Effector memory CD8-positive, alpha-beta T cell (primary cell): ENCODE measurements around the gene TFB1M.
A peak's percentile ranks its signal among the peaks of the same experiment; 100 is the strongest.
"Not testable (repeated sequence)": the region's sequence is repeated elsewhere in the genome, so short reads cannot be mapped to it uniquely, and the experiment has no call there.

ENCODE experiments used
- ATAC-seq: fragments of 150-1000 bp; cut with Tn5 transposase; replicated peaks from 2 replicates; pipeline ENCODE4 v1.10.0; 2021; ENCODE audit warnings: mild to moderate bottlenecking, moderate library complexity
- DNase-seq, 3 experiments: peaks; one replicate each; pipeline ENCODE4 v3.0.0; 2021
- H3K27ac Mint-ChIP-seq, 2 donors: one replicate each; pipeline ENCODE4 v1.8.0; 2022; ENCODE audit warnings: mild to moderate bottlenecking in 2 of 2, mixed read lengths in 2 of 2, moderate library complexity in 2 of 2
- H3K27me3 Mint-ChIP-seq, 2 donors: one replicate each; pipeline ENCODE4 v1.8.0; 2022; ENCODE audit warnings: mixed read lengths in 2 of 2
- H3K36me3 Mint-ChIP-seq: one replicate; pipeline ENCODE4 v1.8.0; 2022; ENCODE audit warnings: mild to moderate bottlenecking, moderate library complexity, mixed read lengths; ENCODE audit not compliant: insufficient read depth
- H3K4me1 Mint-ChIP-seq, 2 donors: one replicate each; pipeline ENCODE4 v1.8.0; 2022; ENCODE audit warnings: low read depth in 2 of 2, mixed read lengths in 2 of 2
- H3K4me3 Mint-ChIP-seq, 2 donors: one replicate each; pipeline ENCODE4 v1.8.0; 2022; ENCODE audit warnings: mild to moderate bottlenecking in 2 of 2, mixed read lengths in 2 of 2, moderate library complexity in 2 of 2
- H3K9me3 Mint-ChIP-seq, 2 donors: one replicate each; pipeline ENCODE4 v1.8.0; 2022; ENCODE audit warnings: mixed read lengths in 2 of 2

TFB1M gene

DNA sequence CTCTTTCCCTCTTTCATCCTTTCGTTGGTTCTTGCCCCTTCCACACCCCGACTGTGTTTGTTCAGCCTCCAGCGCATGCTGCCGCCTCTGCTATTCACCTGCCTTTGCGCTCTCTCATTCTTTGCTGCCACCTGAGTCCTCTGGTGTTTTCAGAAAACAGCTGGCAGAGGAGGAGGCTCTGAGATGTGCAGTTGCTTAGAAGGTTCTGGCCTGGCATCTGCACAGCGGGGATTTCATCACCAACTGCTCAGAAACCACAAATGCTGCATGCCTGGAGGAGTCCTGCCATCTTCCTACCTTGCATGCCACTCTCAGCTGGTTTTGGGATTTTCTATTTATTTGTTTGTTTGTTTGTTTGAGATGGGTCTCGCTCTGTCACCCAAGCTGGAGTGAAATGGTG is 89.7 kb downstream of the TFB1M start:
- H3K27me3 Mint-ChIP-seq, result peaks cover 0 to 28% of the 10 kb centered on the region in 2 donors
- ATAC-seq (no peak), DNase-seq (no peak)
- H3K27ac Mint-ChIP-seq, result peak overlapping the region; percentile 63 to 97
- H3K9me3 Mint-ChIP-seq, result no peaks in the 10 kb centered on the region
- H3K4me1 Mint-ChIP-seq, result peaks cover 12 to 14% of the 10 kb centered on the region in 2 donors
- H3K4me3 Mint-ChIP-seq, result peak overlapping the region in 1 of 2 donors; percentile 71
- peaks cover 6% of the 10 kb centered on the region for H3K36me3 Mint-ChIP-seq

DNA sequence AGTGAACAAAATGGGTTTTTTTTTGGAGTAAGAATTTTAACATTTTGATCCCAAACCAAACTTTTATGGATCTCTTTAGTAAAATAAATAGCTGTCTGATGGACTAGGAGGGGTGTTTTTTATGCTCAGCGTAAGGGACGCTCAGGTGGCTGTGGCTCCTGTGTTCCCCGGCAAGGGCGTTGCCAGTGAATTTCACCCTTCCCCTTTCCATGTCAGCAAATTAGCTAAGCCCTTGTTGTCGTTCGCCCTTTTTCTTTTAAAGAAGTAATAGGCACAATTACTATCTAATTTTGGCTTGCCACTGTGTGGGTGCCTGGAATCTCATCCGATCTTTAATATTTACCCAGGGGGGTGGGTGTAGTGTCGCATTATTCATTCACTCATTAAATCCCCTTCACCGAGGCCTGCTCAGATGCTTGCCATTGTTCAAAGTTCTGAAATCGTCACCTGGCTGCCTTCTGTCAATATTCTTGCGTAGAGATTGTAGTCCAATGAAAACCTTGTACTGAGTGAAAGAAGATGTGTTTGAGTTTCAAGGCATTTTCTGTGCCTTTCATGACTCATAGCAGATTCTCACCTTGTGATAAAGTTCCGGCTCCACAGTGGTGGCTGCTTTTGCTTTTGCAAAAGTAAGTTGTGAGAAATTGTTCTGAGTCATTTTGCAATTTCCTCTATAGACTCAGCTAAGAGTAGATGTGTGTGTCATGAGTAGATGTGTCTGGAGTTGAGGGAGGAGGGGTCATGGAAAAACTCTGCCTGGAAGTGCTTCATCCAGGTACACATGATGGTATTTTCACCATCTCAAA is 90.4 kb downstream of the TFB1M start:
- ATAC-seq (peak; percentile 95), DNase-seq (peak; percentile 11 to 27 (median 16))
- H3K4me3 Mint-ChIP-seq, result peak overlapping the region; percentile 26 to 71
- peaks cover 6% of the 10 kb centered on the region for H3K36me3 Mint-ChIP-seq
- H3K27me3 Mint-ChIP-seq, result peaks cover 0 to 29% of the 10 kb centered on the region in 2 donors
- H3K4me1 Mint-ChIP-seq, result peaks cover 13 to 14% of the 10 kb centered on the region in 2 donors
- H3K27ac Mint-ChIP-seq, result peak overlapping the region; percentile 63 to 97
- no peaks in the 10 kb centered on the region for H3K9me3 Mint-ChIP-seq

DNA sequence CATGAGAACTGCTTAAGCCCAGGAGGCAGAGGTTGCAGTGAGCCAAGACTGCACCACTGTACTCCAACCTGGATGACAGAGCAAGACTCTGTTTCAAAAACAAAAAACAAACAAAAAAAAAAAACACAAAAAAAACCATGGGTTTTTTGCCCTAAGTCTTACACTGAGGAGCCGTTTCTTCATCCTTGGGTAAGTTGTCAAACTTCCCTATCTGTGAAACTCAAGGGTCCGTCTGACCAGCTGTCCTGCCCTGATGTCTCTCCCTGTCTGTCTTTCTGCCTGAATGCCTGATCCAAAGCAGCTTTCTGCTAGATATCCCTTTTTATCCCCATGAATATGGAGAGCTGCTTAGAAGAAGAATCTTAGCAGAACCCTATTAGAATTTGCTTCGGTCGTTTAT is 91.8 kb downstream of the TFB1M start:
- DNase-seq, result no peak
- H3K27me3 Mint-ChIP-seq, result peaks cover 0 to 25% of the 10 kb centered on the region in 2 donors
- no peaks in the 10 kb centered on the region for H3K9me3 Mint-ChIP-seq
- H3K4me1 Mint-ChIP-seq, result peaks cover 13 to 14% of the 10 kb centered on the region in 2 donors
- no peak overlapping the region for H3K27ac Mint-ChIP-seq
- H3K36me3 Mint-ChIP-seq, result peaks cover 6% of the 10 kb centered on the region
- no peak overlapping the region for H3K4me3 Mint-ChIP-seq
- ATAC-seq, result no peak

DNA sequence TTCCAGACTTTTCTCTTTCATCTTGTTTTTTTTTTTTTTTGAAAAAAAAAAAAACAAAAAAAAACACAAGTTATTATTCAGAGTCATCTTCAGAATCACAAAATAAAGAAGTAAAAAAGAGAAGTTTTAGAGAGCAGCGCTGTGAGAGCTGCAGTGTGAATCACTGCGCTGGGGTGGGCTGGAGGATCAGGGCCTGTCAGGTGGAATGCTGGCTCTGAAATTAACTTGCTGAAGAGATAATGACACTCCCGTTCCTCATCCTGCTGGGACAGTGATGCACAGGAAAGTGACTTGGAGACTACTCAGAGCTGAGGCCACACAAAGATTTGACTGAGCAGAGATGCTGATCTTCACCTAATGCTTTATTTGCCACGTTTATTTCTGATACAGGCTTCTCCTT is 93.2 kb downstream of the TFB1M start:
- Mint-ChIP-seq H3K4me1 (peaks cover 13 to 14% of the 10 kb centered on the region in 2 donors), H3K4me3 (no peak overlapping the region), H3K36me3 (peaks cover 6% of the 10 kb centered on the region), H3K27me3 (peaks cover 7 to 29% of the 10 kb centered on the region in 2 donors), H3K27ac (peak overlapping the region in 1 of 2 donors; percentile 49), H3K9me3 (no peaks in the 10 kb centered on the region)
- DNase-seq (no peak), ATAC-seq (no peak)

DNA sequence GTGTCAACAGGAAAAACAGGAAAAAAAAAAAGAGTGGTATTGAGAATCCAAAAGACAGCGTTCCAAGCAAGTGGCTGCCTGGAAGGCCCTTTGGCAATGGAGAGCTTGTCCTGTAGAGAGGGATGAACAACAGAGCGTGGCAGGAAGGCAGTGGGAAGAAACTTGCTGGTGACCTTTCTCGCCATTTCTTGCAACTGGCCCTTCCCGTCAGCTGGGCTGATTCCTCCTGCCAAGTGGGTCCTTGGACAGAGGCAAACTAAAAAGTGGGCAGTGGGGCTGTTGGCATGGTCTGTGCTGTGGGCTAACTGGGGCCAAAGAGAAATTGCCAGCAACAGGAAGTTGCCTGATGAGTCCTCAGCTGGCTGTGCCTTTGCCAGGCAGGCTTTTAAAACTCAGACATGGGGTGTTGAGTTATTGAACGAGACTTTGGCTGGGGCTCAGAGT is 94.4 kb downstream of the TFB1M start:
- ATAC-seq, result no peak
- no peak for DNase-seq
- peaks cover 6% of the 10 kb centered on the region for H3K36me3 Mint-ChIP-seq
- H3K9me3 Mint-ChIP-seq, result no peaks in the 10 kb centered on the region
- H3K4me1 Mint-ChIP-seq, result peaks cover 13% of the 10 kb centered on the region in 2 donors
- peaks cover 7 to 29% of the 10 kb centered on the region in 2 donors for H3K27me3 Mint-ChIP-seq
- H3K4me3 Mint-ChIP-seq, result no peak overlapping the region
- no peak overlapping the region for H3K27ac Mint-ChIP-seq

DNA sequence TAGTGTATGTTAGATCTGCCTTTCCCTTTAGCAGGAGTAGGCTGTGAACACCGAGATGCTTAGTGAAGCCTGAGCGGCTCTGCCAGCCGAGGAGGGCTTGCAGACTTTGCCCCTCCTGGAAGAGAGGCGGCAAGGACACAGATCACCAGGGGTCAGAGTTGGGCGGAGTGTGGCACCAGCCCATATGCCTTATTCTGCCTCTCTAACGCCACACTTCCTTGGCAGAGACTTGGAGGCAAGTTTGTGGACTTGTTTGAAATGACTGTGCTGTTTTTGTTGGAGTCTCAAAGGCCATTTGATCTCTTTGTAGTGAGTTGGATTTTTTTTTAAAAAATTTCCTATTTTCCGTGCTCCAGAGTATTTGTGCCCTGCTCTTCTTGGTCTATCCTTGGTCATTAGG is 95.0 kb downstream of the TFB1M start:
- H3K27ac Mint-ChIP-seq, result no peak overlapping the region
- H3K9me3 Mint-ChIP-seq, result no peaks in the 10 kb centered on the region
- ATAC-seq (no peak), DNase-seq (no peak)
- peaks cover 7% of the 10 kb centered on the region in 2 donors for H3K4me1 Mint-ChIP-seq
- peaks cover 7 to 29% of the 10 kb centered on the region in 2 donors for H3K27me3 Mint-ChIP-seq
- H3K4me3 Mint-ChIP-seq, result no peak overlapping the region
- peaks cover 6% of the 10 kb centered on the region for H3K36me3 Mint-ChIP-seq

DNA sequence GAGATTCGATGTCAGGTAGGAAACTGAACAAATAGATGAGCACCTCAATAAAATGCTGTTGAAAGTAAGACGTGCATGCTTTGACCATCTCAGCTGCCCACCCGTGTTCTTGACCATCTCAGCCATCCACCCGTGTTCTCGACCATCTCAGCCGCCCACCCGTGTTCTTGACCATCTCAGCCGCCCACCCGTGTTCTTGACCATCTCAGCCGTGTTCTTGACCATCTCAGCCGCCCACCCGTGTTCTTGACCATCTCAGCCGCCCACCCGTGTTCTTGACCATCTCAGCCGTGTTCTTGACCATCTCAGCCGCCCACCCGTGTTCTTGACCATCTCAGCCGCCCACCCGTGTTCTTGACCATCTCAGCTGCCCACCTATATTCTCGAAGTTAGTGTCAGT is 95.6 kb downstream of the TFB1M start:
- not testable (repeated sequence) for H3K36me3 Mint-ChIP-seq, H3K4me1 Mint-ChIP-seq, ATAC-seq, DNase-seq, H3K4me3 Mint-ChIP-seq, H3K9me3 Mint-ChIP-seq, H3K27ac Mint-ChIP-seq
- H3K27me3 Mint-ChIP-seq, result peaks cover 7 to 29% of the 10 kb centered on the region in 2 donors

DNA sequence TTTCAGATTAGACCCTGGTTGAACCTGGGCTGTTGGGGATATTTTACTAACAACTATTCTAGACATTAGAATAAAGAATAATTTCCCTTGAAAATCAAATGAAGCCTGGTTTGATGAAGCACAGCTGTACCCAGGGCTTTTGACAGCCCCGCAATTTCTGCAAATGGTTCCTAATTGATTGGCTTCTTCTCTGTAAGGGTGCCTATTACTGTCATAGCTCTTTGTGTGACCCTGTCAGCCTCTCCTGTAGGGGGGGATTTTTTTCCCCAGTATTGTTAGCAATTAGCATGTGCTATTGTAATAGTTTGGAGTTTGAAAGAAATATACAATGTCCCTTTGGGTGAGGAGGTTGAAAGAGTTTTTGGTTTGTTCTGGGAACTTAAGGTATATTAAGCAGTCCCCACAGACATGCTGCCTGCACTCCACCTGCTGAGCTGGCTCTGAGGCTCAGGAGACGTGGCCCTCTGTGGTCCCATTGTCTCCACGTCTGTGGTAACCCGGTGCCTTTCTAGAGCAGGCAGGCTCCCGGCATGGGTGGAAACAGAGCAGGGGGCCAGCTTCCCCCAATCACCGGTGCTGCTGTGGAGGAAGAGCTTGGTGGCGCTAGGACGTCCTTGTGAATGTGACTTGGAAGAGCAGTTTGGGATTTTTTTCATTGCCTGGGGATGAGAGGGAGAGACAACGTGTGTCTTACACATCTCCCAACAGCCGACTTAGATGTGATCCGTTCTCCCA is 97.8 kb downstream of the TFB1M start:
- Mint-ChIP-seq H3K9me3 (no peaks in the 10 kb centered on the region), H3K36me3 (peaks cover 6% of the 10 kb centered on the region), H3K4me3 (no peak overlapping the region), H3K27ac (no peak overlapping the region), H3K27me3 (peaks cover 7 to 29% of the 10 kb centered on the region in 2 donors), H3K4me1 (peaks cover 0 to 2% of the 10 kb centered on the region in 2 donors)
- no peak for DNase-seq
- ATAC-seq, result no peak

DNA sequence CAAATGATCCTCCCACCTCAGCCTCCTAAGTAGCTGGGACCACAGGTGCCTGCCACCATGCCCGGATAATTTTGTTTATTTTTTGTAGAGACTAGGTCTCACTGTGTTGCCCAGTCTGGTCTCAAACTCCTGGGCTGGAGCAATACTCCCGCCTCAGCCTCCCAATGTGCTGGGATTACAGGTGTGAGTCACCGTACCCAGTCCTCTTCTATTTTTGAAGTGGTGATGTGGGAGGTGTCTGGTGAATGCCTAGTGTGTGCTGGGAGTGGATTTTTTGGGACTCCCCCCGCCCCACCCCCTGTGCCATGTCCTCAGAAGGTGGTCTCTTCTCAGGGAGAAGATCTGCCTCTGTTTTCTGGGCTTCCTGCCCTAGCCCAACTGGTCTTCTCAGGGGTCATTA is 98.4 kb downstream of the TFB1M start:
- H3K27ac Mint-ChIP-seq, result no peak overlapping the region
- H3K36me3 Mint-ChIP-seq, result peaks cover 5% of the 10 kb centered on the region
- H3K9me3 Mint-ChIP-seq, result no peaks in the 10 kb centered on the region
- H3K4me1 Mint-ChIP-seq, result peaks cover 0 to 2% of the 10 kb centered on the region in 2 donors
- no peak for DNase-seq
- H3K27me3 Mint-ChIP-seq, result peaks cover 7 to 29% of the 10 kb centered on the region in 2 donors
- no peak for ATAC-seq
- no peak overlapping the region for H3K4me3 Mint-ChIP-seq

DNA sequence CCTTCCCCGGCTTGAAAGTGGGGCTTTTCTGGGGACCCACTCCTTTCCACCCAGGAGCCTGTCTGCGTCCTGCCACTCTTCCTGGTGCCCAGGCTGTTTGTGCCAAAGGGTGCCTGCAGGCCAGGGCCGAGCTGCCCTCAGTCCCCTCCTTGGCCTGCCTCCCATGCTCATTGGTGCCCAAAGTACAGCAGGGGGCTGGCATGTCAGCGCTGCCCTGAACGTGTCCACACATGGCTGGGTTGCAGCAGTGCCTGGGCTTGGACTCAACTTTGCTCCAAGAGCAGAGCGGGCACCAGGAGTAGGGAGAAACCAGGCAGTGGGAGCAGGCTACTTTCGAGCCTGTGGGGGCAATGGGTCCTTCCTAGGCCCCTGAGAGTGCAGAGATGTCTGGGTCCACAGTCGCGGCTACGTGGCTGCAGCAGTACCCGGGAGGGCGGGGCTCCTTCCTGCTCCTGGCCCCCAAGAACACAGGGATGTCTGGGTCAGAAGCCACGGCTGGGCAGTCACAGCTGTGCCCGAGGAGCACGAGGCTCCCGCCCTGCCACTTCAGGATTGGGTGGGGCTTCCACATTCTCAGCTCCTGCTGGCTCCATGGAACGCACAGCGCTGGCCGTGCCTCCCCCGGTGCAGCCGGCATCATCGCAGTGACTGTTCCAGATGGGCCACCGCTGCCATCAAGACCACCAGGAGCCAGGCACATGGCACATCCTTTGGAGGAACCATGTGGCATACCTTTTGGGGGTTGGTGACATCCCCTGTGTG is 100.5 kb downstream of the TFB1M start:
- Mint-ChIP-seq H3K27ac (no peak overlapping the region), H3K36me3 (peaks cover 4% of the 10 kb centered on the region), H3K4me3 (no peak overlapping the region), H3K9me3 (no peaks in the 10 kb centered on the region), H3K4me1 (no peaks in the 10 kb centered on the region), H3K27me3 (peaks cover 7 to 12% of the 10 kb centered on the region in 2 donors)
- DNase-seq, result no peak
- ATAC-seq, result no peak

DNA sequence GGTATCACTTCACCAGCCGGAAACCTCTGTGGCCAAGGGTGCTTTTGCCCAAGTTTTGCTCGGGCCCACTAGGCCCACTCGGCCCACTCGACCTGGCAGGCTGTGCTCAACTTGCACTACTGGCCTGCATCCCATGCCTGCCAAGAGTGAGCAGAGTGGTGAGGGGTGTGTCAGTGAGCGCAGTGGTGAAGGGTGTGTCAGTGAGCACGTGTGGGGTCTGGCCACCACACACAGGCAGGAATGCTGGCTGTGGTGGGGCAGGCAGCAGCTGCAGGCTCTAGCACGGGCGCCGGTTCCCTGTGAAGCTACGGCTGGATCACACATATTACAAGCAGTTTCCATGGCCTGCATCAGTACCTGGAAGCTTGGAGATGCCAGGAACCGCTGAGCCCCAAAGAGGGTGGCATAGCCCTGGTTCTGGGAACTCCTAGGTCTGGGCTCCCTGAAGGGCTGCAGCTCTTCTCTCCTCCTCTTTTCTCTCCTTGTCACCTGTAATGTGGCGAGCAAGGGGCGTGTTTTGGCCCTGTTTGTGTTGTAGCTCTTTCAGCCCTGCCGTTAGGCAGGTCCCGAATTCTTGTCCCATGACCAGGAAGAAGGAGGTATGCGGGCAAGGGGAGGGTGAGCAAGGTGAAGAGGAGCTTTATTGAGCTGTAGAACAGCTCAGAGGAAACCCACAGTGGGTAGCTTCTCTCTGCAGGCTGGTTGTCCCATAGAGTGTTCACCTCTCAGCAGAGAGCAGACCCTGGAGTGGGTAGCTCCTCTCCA is 101.5 kb downstream of the TFB1M start:
- Mint-ChIP-seq H3K36me3 (peaks cover 4% of the 10 kb centered on the region), H3K27me3 (peaks cover 7 to 9% of the 10 kb centered on the region in 2 donors), H3K4me3 (no peak overlapping the region)

DNA sequence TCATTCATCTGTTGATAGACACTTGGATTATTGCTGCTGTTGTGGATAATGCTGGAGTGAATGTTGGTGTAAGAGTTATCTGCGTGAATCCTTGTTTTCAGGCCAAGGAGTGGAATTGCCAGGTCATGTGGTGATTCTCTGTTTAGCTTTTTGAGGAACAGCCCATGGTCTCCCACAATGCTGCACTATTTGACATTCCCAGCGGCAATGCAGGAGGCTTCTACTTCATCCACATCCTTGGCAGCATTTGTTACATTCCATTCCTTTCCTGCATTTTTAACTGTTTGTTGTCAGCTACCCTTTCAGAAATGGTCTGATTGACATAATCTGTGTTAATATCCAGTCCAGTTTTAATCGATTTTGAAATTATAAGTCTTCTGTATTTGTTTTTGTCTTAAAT is 102.2 kb downstream of the TFB1M start:
- no peak overlapping the region for H3K4me3 Mint-ChIP-seq
- ATAC-seq (no peak), DNase-seq (no peak)
- H3K27me3 Mint-ChIP-seq, result peaks cover 7 to 9% of the 10 kb centered on the region in 2 donors
- no peak overlapping the region for H3K27ac Mint-ChIP-seq
- H3K9me3 Mint-ChIP-seq, result no peaks in the 10 kb centered on the region
- H3K36me3 Mint-ChIP-seq, result peaks cover 4% of the 10 kb centered on the region
- H3K4me1 Mint-ChIP-seq, result no peaks in the 10 kb centered on the region

More for the DNA sequence above, 101.5 kb downstream of the TFB1M start:
- ATAC-seq, result no peak
- Mint-ChIP-seq H3K9me3 (no peaks in the 10 kb centered on the region), H3K27ac (no peak overlapping the region), H3K4me1 (no peaks in the 10 kb centered on the region)
- no peak for DNase-seq

DNA sequence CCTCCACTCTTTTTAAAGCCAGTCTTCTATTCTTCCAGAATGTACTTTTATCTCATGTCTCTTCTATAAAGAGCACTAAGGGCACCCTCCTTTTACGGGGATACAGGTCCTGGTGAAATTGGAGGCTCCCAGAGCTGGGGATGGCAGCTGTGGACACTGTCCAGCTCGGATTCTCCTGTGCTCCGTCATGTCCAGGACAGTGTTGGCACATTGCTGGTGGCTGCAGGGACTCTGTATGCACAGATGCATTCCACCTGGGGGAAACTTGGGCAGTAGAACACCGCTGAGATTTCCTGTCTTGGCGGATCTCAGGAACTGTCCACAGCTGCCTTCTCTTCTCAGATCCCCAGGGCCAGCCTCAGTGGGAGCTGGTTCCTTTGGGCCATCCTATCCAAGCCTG is 107.1 kb downstream of the TFB1M start:
- Mint-ChIP-seq H3K36me3 (no peaks in the 10 kb centered on the region), H3K4me1 (no peaks in the 10 kb centered on the region), H3K4me3 (no peak overlapping the region), H3K9me3 (no peaks in the 10 kb centered on the region), H3K27me3 (no peaks in the 10 kb centered on the region), H3K27ac (no peak overlapping the region)
- ATAC-seq, result no peak
- no peak for DNase-seq
